Stomach (tissue), 9 donors: ENCODE measurements around the gene PACC1. TPM values are rescaled to one million over a fixed set of nuclear protein-coding genes. Genes with fewer than 3 reads are reported as not detected.
"Not testable (repeated sequence)": the region's sequence is repeated elsewhere in the genome, so short reads cannot be mapped to it uniquely, and the experiment has no call there.

Experiments
- DNase-seq, 2 donors: peaks; one replicate each; pipeline versions ENCODE4 v3.0.0 to v3.0.0-alpha.2; 2013 to 2019
- H3K27ac ChIP-seq, 5 donors: fragments of 200-600 bp in 4 of 5; sonication (generic) in 4 of 5; one replicate each; pipeline ENCODE4 v1.5.1; 2013 to 2019; ENCODE audit warnings: mild to moderate bottlenecking in 1 of 5, moderate library complexity in 1 of 5
- H3K27me3 ChIP-seq, 3 donors: fragments of 200-600 bp; sonication (generic); one replicate each; pipeline ENCODE4 v1.5.1; 2017 to 2019; ENCODE audit warnings: mixed run types in 1 of 3
- H3K36me3 ChIP-seq, 4 donors: fragments of 200-600 bp; sonication (generic); 1 replicate in 3 of 4; 2 replicates in 1 of 4; pipeline ENCODE4 v1.5.1; 2016 to 2019
- H3K4me1 ChIP-seq, 4 donors: fragments of 200-600 bp; sonication (generic); one replicate each; pipeline ENCODE4 v1.5.1; 2016 to 2019
- H3K4me3 ChIP-seq, 4 donors: fragments of 200-600 bp; sonication (generic) in 3 of 4; one replicate each; pipeline ENCODE4 v1.5.1; 2016 to 2019; ENCODE audit warnings: mild to moderate bottlenecking in 1 of 4
- H3K9me3 ChIP-seq, 4 donors: fragments of 200-600 bp; sonication (generic); one replicate each; pipeline ENCODE4 v1.5.1; 2016 to 2019
- CTCF ChIP-seq, 7 experiments: fragments of 450-650 bp in 4 of 7; fragments of 200-600 bp in 3 of 7; sonication (generic) in 3 of 7; IDR thresholded peaks; one replicate each; pipeline ENCODE4 v1.5.1; 2016 to 2019; ENCODE audit warnings: antibody characterized with exemption in 7 of 7, control low read depth in 2 of 7, mild to moderate bottlenecking in 1 of 7
- EP300 ChIP-seq: sonication (generic); formaldehyde crosslinking; IDR thresholded peaks from one replicate; pipeline ENCODE4 v1.6.1; 2017; ENCODE audit warnings: antibody characterized with exemption
- POLR2A ChIP-seq, 4 donors: fragments of 450-650 bp; IDR thresholded peaks; one replicate each; pipeline ENCODE4 v1.6.1; 2016; ENCODE audit warnings: antibody characterized with exemption in 4 of 4, control low read depth in 2 of 4, mild to moderate bottlenecking in 1 of 4, moderate library complexity in 1 of 4
- POLR2AphosphoS5 ChIP-seq, 3 donors: sonication (generic); formaldehyde crosslinking; IDR thresholded peaks; one replicate each; pipeline ENCODE4 v1.6.1; 2016; ENCODE audit warnings: antibody characterized with exemption in 3 of 3
- WGBS, 5 donors: extraction: QIAGEN DNeasy Blood & Tissue Kit in 3 of 5; methylation state at CpG; one replicate each; pipeline versions ENCODE4 v1.1.5 to v1.1.7; 2013 to 2018; 5-methylcytosine and 5-hydroxymethylcytosine counted together
- intact Hi-C: fragments of 100-400 bp; cut with DNase I; formaldehyde crosslinking; loops from one replicate; pipeline ENCODE4 v1.15.1; 2023; ENCODE audit warnings: low total_unique reads
- polyA plus RNA-seq, 3 donors: library from polyadenylated mRNA; stranded (reverse); fragments of 200-250 nt; gene quantifications; one replicate each; pipeline ENCODE4 v1.2.3, GENCODE V29; 2013
- total RNA-seq, 5 donors: library from RNA; depleted of rRNA; stranded (reverse); fragments of >200 nt; gene quantifications; one replicate each; pipeline versions ENCODE4 v1.1.0 to v1.2.3, GENCODE V29; 2014 to 2016
- donor health status: healthy with polysubstance abuse.
- donor health status: Bipolar disorder and iron deficiency.
- donor health status: healthy.

PACC1 gene
- total and polyA plus RNA-seq, 8 donors: 0.58 to 6.4 (median 2.0) TPM

GRCh38 chr1:212397171-212397570, 17.5 kb downstream of the PACC1 start:
- 90 to 100% (median 95%) methylated on average over 1 of the region's 1 CpG for WGBS, 5 donors
- TF ChIP-seq EP300: no peak
- TF ChIP-seq POLR2AphosphoS5 (IDR thresholded peaks at IDR 0.05): no peak
- no peak for TF ChIP-seq POLR2A (IDR thresholded peaks at IDR 0.05)
- no peak for TF ChIP-seq CTCF (IDR thresholded peaks at IDR 0.05)
- Histone ChIP-seq H3K27ac (no peak overlapping the region), H3K27me3 (no peaks in the 10 kb centered on the region), H3K9me3 (peaks cover 0 to 21% (median 8%) of the 10 kb centered on the region in 4 donors), H3K4me3 (no peak overlapping the region), H3K36me3 (no peaks in the 10 kb centered on the region), H3K4me1 (no peaks in the 10 kb centered on the region)
- no peak for DNase-seq
- intact Hi-C loops: no loop called here

GRCh38 chr1:212396638-212397037, 18.0 kb downstream of the PACC1 start:
- intact Hi-C loops: no loop called here
- Histone ChIP-seq H3K4me3 (no peak overlapping the region), H3K27ac (no peak overlapping the region), H3K27me3 (no peaks in the 10 kb centered on the region), H3K9me3 (peaks cover 0 to 21% (median 8%) of the 10 kb centered on the region in 4 donors), H3K4me1 (no peaks in the 10 kb centered on the region), H3K36me3 (no peaks in the 10 kb centered on the region)
- 95 to 99% (median 98%) methylated on average over 3 of the region's 3 CpGs for WGBS, 5 donors
- TF ChIP-seq CTCF (IDR thresholded peaks at IDR 0.05): no peak
- TF ChIP-seq POLR2AphosphoS5 (IDR thresholded peaks at IDR 0.05): no peak
- no peak for TF ChIP-seq EP300
- TF ChIP-seq POLR2A (IDR thresholded peaks at IDR 0.05): no peak
- DNase-seq: no peak

- H3K4me1 ChIP-seq, DNase-seq, intact Hi-C loops, H3K27ac ChIP-seq, H3K36me3 ChIP-seq, H3K27me3 ChIP-seq, H3K4me3 ChIP-seq: not testable (repeated sequence)
- H3K9me3 ChIP-seq: peaks cover under 1 to 25% (median 12%) of the 10 kb centered on the region in 4 donors
- 88 to 95% (median 95%) methylated on average over 5 to 6 of the region's 6 CpGs for WGBS, 5 donors
Measured at GRCh38 chr1:212395678-212396437, 18.8 kb downstream of the PACC1 start.

GRCh38 chr1:212388985-212389716, 25.5 kb downstream of the PACC1 start:
- no peak for DNase-seq
- intact Hi-C loops: no loop called here
- peaks cover 6 to 42% (median 29%) of the 10 kb centered on the region in 4 donors for H3K36me3 ChIP-seq
- H3K4me3 ChIP-seq: no peak overlapping the region
- peaks cover 7 to 14% (median 9%) of the 10 kb centered on the region in 4 donors for H3K9me3 ChIP-seq
- TF ChIP-seq CTCF (IDR thresholded peaks at IDR 0.05) (no peak), POLR2AphosphoS5 (IDR thresholded peaks at IDR 0.05) (no peak), POLR2A (IDR thresholded peaks at IDR 0.05) (no peak), EP300 (no peak)
- H3K27me3 ChIP-seq: no peaks in the 10 kb centered on the region
- no peak overlapping the region for H3K27ac ChIP-seq
- 79 to 100% (median 96%) methylated on average over 1 of the region's 1 CpG for WGBS, 5 donors
- no peaks in the 10 kb centered on the region for H3K4me1 ChIP-seq
